Measurements from ENCODE around the gene CD22. TPM values are rescaled to one million over a fixed set of nuclear protein-coding genes. Genes with fewer than 3 reads are reported as not detected.
A peak's percentile ranks its signal among the peaks of the same experiment; 100 is the strongest.

Gene CD22
- total and polyA plus RNA-seq, 8 donors: 5.2 to 63.2 (median 12.0) TPM

DNA sequence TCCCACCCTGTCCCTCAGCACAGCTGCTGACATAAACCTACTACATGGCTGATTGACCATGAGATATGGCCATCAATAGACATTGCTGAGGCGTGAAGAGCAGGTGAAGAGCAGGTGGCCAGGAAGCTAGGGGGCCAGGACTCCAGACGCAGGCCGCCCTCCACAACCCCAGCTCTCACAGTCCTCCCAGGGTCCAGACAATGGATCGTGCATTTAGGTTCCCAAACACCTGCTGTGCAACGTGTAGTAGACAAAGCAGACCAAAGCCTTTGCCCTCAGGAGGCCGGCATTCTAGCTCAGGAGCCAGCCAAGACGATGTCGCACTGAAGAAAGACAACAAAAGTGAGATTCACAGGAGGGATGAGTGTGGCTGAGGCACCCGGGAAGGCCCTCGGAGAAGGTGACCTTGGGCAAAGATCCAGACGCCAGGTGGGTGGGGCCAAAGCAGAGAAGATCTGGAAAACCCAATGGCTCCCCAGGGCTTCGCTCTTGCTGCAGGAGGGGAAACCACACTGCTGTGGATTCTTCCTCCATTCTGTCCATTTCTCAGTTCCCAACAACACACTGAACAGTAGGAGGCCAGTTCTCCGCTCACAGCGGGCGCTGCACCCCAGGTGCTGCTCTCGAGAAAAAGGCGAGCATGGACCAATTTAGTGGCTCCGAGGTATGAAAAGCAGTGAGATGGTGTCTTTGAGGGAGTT is 20.1 kb downstream of the CD22 start:
- H3K27me3 ChIP-seq: peaks cover 0 to 36% of the 10 kb centered on the region in 2 donors
- no peak for TF ChIP-seq CTCF (IDR thresholded peaks at IDR 0.05)
- DNase-seq (peak in 1 of 4 donors; percentile 47), ATAC-seq (no peak)
- H3K4me3 ChIP-seq: no peak overlapping the region
- no peaks in the 10 kb centered on the region for H3K36me3 ChIP-seq
- H3K27ac ChIP-seq: no peak overlapping the region
- peaks cover 0 to 59% of the 10 kb centered on the region in 2 donors for H3K4me1 ChIP-seq
- no peaks in the 10 kb centered on the region for H3K9me3 ChIP-seq
- intact Hi-C loops (cut with DNase I): no loop called here

GRCh38 chr19:35349614-35350521 is 20.9 kb downstream of the CD22 start:
- no peak for TF ChIP-seq CTCF (IDR thresholded peaks at IDR 0.05)
- DNase-seq (peak in 1 of 4 donors; percentile 63), ATAC-seq (no peak)
- peaks cover 0 to 35% of the 10 kb centered on the region in 2 donors for H3K27me3 ChIP-seq
- no peaks in the 10 kb centered on the region for H3K9me3 ChIP-seq
- no peaks in the 10 kb centered on the region for H3K36me3 ChIP-seq
- H3K27ac ChIP-seq: no peak overlapping the region
- intact Hi-C loops (cut with DNase I): loop anchor here in 1 of 2 donors (10.0 kb wide), 2 partner anchors 115 to 145 kb away; partner anchors contain the start of gene KRTDAP
- H3K4me1 ChIP-seq: peaks cover 0 to 60% of the 10 kb centered on the region in 2 donors
- H3K4me3 ChIP-seq: no peak overlapping the region

DNA sequence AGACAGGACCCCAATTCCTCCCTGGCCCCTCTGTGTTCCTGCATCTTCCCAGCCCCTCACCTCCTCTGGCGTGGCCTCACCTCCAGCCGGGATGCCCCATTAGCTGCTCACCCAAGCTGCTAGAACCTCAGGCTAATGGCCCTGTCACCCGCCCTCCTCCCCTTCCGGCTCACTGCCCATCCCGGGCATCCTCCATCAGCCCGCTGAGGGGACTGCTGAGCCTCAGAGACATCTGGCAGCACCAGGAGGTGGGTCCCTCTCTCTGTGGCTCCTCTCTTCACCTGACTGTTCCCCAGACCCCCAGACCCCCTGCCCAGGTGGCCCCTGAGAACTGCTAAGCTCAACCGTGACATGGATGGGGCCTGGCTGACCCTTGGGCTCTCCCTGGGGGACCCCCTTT is 21.6 kb downstream of the CD22 start:
- ATAC-seq: no peak
- intact Hi-C loops (cut with DNase I): loop anchor here in 1 of 2 donors (10.0 kb wide), 2 partner anchors 114 to 144 kb away; partner anchors contain the start of gene KRTDAP

GRCh38 chr19:35351411-35352176 is 22.6 kb downstream of the CD22 start:
- peak in 1 of 4 donors; percentile 74 for DNase-seq

More for the DNA sequence above, 21.6 kb downstream of the CD22 start:
- no peak for TF ChIP-seq CTCF (IDR thresholded peaks at IDR 0.05)
- Histone ChIP-seq H3K4me3 (no peak overlapping the region), H3K9me3 (no peaks in the 10 kb centered on the region), H3K36me3 (no peaks in the 10 kb centered on the region), H3K27me3 (peaks cover 0 to 28% of the 10 kb centered on the region in 2 donors), H3K4me1 (peaks cover 0 to 55% of the 10 kb centered on the region in 2 donors), H3K27ac (no peak overlapping the region)
- DNase-seq: peak in 1 of 4 donors; percentile 56

More at GRCh38 chr19:35351411-35352176, 22.6 kb downstream of the CD22 start:
- Histone ChIP-seq H3K9me3 (no peaks in the 10 kb centered on the region), H3K36me3 (no peaks in the 10 kb centered on the region), H3K4me3 (no peak overlapping the region), H3K27ac (no peak overlapping the region), H3K27me3 (peaks cover 0 to 18% of the 10 kb centered on the region in 2 donors), H3K4me1 (peaks cover 0 to 45% of the 10 kb centered on the region in 2 donors)
- ATAC-seq: no peak
- intact Hi-C loops (cut with DNase I): loop anchor here in 1 of 2 donors (10.0 kb wide), 2 partner anchors 113 to 143 kb away; partner anchors contain the start of gene KRTDAP
- TF ChIP-seq CTCF (IDR thresholded peaks at IDR 0.05): no peak
